ENCODE data around the gene RAI1.

The RAI1 gene

GRCh38 chr17:17754719-17755686, 73.7 kb downstream of the RAI1 start:
- no peak for FAIRE-seq

- no peak for FAIRE-seq
Observed at GRCh38 chr17:17755715-17756114, 74.5 kb downstream of the RAI1 start.

GRCh38 chr17:17757391-17757791, 76.1 kb downstream of the RAI1 start:
- no peak for FAIRE-seq

DNA sequence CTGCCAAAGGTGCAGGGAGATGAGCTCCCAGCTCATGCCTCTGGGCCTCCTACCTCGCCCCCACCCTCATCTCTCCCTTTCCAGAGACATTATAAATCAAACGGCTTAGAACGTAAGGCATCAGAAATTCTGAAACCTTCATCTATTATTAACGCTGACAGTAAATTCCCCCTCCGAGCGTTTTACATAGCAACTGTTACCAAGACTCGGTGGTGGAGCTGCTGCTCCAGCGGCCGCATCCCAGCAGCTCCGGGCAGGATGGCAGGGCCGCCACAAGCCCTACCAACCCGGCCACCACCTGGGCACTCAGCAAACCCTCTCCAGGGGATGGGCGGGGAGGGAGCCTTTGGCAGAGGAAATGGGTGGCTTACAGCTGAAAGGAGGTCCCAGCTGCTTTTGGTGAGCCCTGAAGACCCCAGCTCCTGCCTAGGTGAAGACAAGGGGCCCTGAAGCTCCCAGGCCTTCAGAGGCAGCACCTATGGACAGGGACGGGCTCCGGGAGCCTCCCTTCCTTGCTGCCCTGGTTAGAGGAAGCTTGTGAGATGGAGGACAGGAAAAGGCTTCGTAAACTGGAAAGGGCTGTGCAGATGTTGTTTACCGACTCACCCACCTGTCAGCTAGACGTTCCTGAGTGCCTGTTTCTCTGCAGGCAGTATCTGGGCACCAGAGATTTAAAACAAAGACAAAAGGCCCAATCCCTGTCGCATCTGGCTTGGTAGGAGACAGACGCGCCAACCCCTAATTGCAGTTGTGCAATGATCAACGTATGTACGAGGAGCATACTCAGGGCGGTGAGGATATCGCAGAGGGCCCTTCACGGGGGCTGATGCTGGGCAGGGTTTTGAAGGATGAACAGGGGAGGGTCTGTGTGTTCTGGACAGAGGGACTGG, 76.9 kb downstream of the RAI1 start:
- FAIRE-seq: no peak

GRCh38 chr17:17758941-17759563, 77.8 kb downstream of the RAI1 start:
- FAIRE-seq: no peak

- FAIRE-seq: no peak
Observed at GRCh38 chr17:17760350-17760749, 79.1 kb downstream of the RAI1 start.

DNA sequence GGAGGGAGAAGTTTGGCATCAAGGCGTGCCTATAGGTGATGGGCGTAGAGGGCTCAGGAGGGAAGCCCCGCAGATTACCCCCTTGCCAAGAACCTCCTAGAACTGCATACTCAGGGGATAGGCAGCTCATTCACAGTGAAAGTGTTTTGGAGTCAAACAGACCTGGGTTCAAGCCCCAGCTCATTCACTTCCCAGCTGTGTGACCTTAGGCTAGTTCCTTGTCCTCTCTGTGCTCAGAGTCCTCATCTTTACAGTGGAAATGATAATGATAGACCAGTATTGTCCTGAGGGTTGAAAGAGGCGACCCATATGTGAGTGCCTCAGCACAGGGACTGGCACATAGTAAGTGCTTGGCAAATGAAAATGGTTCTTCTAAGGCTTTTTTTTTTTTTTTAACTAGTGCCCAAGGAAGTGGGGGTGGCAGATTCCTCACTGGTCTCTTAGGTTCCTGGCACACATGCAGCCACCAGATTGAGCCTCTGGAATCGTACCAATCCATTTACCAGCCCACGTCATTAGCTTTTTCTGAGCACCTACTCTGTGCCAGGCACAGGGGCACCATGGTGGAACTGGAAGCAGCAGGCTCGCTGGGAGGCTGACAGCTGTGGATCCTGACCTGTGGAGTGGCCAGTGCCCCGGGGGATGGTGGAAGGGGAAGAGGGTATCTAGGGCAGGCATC, 79.8 kb downstream of the RAI1 start:
- FAIRE-seq: no peak

- no peak for FAIRE-seq
Observed at GRCh38 chr17:17761894-17762743, 80.9 kb downstream of the RAI1 start.

- FAIRE-seq: no peak
Observed at GRCh38 chr17:17762744-17763105, 81.5 kb downstream of the RAI1 start.

GRCh38 chr17:17763136-17763535, 81.9 kb downstream of the RAI1 start:
- no peak for FAIRE-seq

DNA sequence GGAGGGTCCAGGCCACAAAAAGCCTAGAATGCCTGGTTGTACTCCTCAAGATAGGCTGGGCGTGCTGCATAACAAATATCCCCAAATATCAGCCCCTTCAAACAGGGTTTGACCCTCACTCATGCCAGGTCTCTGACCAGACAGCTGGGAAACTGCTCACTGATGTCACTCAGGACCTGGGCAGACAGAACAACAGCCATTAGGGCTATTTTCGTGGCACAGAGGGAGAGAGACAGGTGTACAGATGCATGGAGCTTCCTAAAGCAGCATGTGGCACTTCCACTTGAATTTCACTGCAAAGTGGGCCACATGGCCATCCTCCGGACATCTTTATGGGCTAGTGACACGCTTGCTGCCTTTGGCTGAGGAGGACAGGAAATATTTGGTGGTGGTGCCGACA, 82.5 kb downstream of the RAI1 start:
- FAIRE-seq: no peak

- FAIRE-seq: no peak
Observed at GRCh38 chr17:17765359-17766076, 84.3 kb downstream of the RAI1 start.

DNA sequence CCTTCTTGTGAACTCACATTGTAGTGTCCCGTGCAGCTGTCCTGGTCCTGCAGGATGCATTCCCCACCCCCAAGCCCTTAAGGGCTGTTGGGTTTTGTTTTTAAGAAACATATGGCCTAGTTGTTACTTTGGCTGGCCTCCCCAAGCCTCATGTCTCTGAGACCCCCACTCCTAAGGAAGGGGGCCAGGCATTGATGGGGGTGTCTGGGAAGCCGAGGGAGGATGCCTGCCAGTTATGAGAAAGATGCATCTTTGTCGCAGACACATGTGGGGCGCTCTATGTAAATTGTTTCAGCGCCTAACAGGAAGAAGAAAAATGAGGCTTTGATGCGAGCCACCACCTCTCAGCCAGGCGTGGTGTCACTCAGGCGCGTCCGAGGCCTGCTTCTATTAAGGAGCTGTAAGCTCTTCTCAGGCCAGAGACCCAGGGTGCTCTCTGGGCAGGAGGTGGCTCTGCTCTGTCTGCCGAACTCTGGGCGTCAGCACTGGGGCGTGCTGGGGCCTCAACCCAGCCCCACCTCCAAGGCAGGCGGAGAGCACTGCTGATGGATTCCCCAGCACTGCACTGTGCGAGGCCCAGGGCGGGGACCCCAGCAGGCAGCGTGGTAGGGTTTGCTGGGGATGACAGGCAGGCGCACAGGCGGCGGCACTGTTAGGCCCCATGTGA, 85.0 kb downstream of the RAI1 start:
- FAIRE-seq: no peak

DNA sequence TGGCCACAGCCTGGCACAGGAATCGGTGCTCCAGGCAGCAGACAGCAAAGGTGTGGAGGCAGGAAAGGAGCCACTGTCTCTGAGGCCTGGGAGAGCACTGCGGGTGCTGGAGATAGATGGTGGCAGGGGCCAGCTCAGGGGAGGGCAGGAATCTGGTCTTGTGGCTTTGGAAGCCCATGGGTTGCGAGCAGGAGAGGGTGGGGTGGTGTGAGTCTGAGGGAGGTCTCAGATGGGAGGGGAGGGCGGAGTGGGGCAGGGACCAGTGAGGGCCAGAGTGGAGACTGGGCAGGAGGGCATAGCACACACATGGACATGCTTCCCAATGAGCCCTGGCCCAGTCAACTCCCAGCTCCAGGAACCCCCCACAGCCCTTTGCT, 85.5 kb downstream of the RAI1 start:
- FAIRE-seq: no peak

DNA sequence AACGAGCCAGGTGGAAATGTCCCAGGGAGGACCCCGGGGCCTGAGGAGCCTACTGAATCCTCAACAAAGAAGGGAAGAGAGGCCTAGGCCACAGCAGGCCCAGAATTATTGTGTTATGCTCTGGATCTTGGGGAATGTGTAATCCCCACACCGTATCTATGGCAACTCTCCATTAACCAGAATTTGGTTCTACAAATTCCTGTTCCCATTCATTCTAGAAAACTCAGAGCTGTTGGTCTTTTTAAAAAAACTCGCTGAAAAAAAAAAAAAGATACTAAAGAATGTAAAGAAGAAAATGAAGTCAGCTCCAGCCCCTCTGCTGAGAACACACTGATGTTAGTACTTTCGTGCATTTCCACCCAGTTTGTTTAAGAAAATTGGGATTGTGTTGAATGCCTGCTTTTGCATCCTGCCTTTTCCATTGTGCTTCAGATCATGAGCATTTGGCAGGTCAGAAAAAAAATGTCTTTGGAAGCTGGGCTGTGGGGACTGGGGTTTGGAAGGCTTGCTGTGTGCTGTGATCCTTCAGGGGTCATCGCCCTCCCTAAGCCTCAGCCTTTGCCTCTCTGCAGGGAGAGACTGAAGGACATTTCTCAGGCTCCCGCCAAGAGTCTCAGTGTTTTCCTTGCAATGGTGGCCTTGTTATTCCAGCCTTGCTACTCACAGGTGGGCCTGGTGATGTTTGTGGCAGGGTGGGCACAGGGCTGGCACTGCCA, 86.1 kb downstream of the RAI1 start:
- no peak for FAIRE-seq

GRCh38 chr17:17767887-17768418, 86.7 kb downstream of the RAI1 start:
- FAIRE-seq: no peak

DNA sequence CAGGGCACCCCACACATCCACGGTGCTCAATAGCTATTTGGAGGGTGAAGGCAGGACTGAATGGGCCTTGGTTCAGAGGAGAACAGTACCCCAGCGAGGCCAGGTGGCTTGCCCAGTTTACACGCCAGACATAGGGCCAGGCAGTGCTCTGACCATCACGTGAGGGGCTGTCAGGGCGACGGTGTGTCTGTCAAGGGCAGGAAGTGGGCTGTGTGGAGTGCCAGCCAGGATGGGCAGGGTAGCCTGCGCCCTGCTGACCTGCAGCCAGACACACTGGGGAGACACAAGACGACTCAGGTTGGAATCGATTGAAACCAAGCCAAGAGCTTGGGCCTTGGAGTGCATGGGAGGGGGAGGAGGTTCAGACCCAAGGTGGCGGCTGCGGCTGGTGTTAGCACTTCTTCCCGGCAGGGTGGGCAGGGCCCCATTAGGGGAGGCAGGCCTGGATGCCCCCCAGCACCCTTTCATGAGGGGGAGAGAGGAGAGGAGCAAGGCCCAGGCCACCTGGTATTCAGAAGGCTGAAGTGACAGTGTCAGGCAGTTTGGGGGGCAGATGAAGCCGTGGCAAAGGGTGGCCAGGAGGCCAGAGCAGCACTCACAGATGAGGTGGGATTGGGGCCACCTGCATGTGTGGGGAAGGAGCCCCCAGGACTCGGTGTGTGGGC, 87.3 kb downstream of the RAI1 start:
- FAIRE-seq: no peak

- FAIRE-seq: no peak
Observed at GRCh38 chr17:17769869-17770631, 88.8 kb downstream of the RAI1 start.

Measured in endometrium (tissue), 2 donors.